GM12878 (cell line): Measurements from ENCODE around the gene CCDC24. TPM values are rescaled to one million over a fixed set of nuclear protein-coding genes. Genes with fewer than 3 reads are reported as not detected.
A peak's percentile ranks its signal among the peaks of the same experiment; 100 is the strongest.

Source experiments
- ATAC-seq: fragments of 200-7000 bp; cut with Tn5 transposase; 3 replicates; pipeline ENCODE4 v1.9.1; 2020; ENCODE audit warnings: mild to moderate bottlenecking, moderate library complexity
- BruUV-seq: library from RNA; stranded (reverse); fragments of 400-500 nt; replicated peaks from 2 replicates; lab custom pipeline; 2021; lab: Mats Ljungman, UMichigan
- CTCF ChIA-PET: fragments of 300-600 bp; sonication (Branson Sonifier 250); formaldehyde crosslinking; extraction: SDS; loops from one replicate; lab custom pipeline; 2021; ENCODE audit warnings: inconsistent platforms; lab: Yijun Ruan, JAX
- POLR2A ChIA-PET: fragments of 350-600 bp; formaldehyde crosslinking; extraction: SDS; loops from one replicate; lab custom pipeline; 2021; ENCODE audit warnings: inconsistent platforms; lab: Charles Lee
- RAD21 ChIA-PET: fragments of 300-600 bp; sonication (Branson Sonifier 250); formaldehyde crosslinking; loops from one replicate; lab custom pipeline; 2023; ENCODE audit warnings: antibody characterized with exemption; ENCODE audit not compliant: unreplicated experiment; lab: Charles Lee
- SMC1A ChIA-PET: fragments of 300-600 bp; sonication (Branson Sonifier 250); formaldehyde crosslinking; loops from one replicate; lab custom pipeline; 2023; ENCODE audit not compliant: unreplicated experiment, uncharacterized antibody; lab: Charles Lee
- DNase-seq: peaks from one replicate; pipeline ENCODE4 v3.0.0-alpha.2; 2011; ENCODE audit warnings: low read depth, low spot score
- FAIRE-seq: peaks from 3 replicates; lab custom pipeline; 2011; peaks lifted over from hg19 to GRCh38; lab: Jason Lieb, UNC
- H2AFZ ChIP-seq: 2 replicates; pipeline ENCODE4 v1.6.0; 2011; ENCODE audit warnings: low read depth, low read length, control low read depth; ENCODE audit not compliant: control insufficient read depth
- H3K27ac ChIP-seq: 2 replicates; pipeline ENCODE4 v1.5.1; 2011; ENCODE audit warnings: control low read depth; ENCODE audit not compliant: control insufficient read depth, insufficient read depth
- H3K27me3 ChIP-seq, 2 experiments: replicated peaks in 1 of 2; 2 replicates each; pipeline versions ENCODE4 v1.6.0 to v1.6.1; 2011; ENCODE audit warnings: low read length in 1 of 2; ENCODE audit not compliant: control insufficient read depth in 2 of 2, insufficient read depth in 2 of 2
- H3K36me3 ChIP-seq, 2 experiments: 2 replicates each; pipeline ENCODE4 v1.5.1; 2011; ENCODE audit warnings: low read length in 1 of 2; ENCODE audit not compliant: control insufficient read depth in 2 of 2, insufficient read depth in 2 of 2
- H3K4me1 ChIP-seq: 2 replicates; pipeline ENCODE4 v1.6.1; 2011; ENCODE audit warnings: mild to moderate bottlenecking, low read length, moderate library complexity, mixed read lengths; ENCODE audit not compliant: control insufficient read depth, insufficient read depth
- H3K4me2 ChIP-seq: 2 replicates; pipeline ENCODE4 v1.6.0; 2011; ENCODE audit warnings: control low read depth; ENCODE audit not compliant: control insufficient read depth, insufficient read depth
- H3K4me3 ChIP-seq: fragments of 200-600 bp; sonication (generic); 2 replicates; pipeline ENCODE4 v1.5.1; 2016
- H3K79me2 ChIP-seq: 2 replicates; pipeline ENCODE4 v1.6.0; 2011; ENCODE audit warnings: low read length; ENCODE audit not compliant: control insufficient read depth, insufficient read depth
- H3K9ac ChIP-seq: 2 replicates; pipeline ENCODE4 v1.8.0; 2011; ENCODE audit warnings: low read length, control low read depth, mixed read lengths; ENCODE audit not compliant: control insufficient read depth, insufficient read depth
- H3K9me3 ChIP-seq: replicated peaks from 3 replicates; pipeline ENCODE4 v1.5.1; 2011; ENCODE audit warnings: mild to moderate bottlenecking, low read length; ENCODE audit not compliant: control insufficient read depth, insufficient read depth
- H4K20me1 ChIP-seq: 2 replicates; pipeline ENCODE4 v1.6.0; 2011; ENCODE audit not compliant: control insufficient read depth, insufficient read depth
- ATF7 ChIP-seq: fragments of 450-650 bp; IDR thresholded peaks from 2 replicates; pipeline ENCODE4 v1.6.1; 2016; ENCODE audit warnings: low read depth, mild to moderate bottlenecking
- HDAC6 ChIP-seq: fragments of 200-600 bp; sonication (generic); IDR thresholded peaks from one replicate; pipeline ENCODE4 v1.8.0; 2017; ENCODE audit warnings: antibody characterized with exemption; ENCODE audit not compliant: unreplicated experiment
- NFYB ChIP-seq: IDR thresholded peaks from 2 replicates; pipeline ENCODE4 v1.6.1; 2011; ENCODE audit warnings: low read depth, mild to moderate bottlenecking, low read length, improper control_type of control experiment, moderate library complexity; ENCODE audit not compliant: insufficient read depth
- RAD21 ChIP-seq: IDR thresholded peaks from 2 replicates; pipeline ENCODE4 v1.6.1; 2011; ENCODE audit warnings: mild to moderate bottlenecking, low read depth, low read length, moderate library complexity; ENCODE audit not compliant: insufficient read depth
- RELA ChIP-seq: fragments of 450-650 bp; IDR thresholded peaks from 2 replicates; pipeline ENCODE4 v1.8.0; 2014; ENCODE audit warnings: borderline replicate concordance; ENCODE audit not compliant: partially characterized antibody
- SMC3 ChIP-seq: IDR thresholded peaks from 2 replicates; pipeline ENCODE4 v1.6.1; 2011; ENCODE audit warnings: low read length, improper control_type of control experiment, borderline replicate concordance
- ZBED1 ChIP-seq: IDR thresholded peaks from 2 replicates; pipeline ENCODE4 v1.6.1; 2016; ENCODE audit warnings: borderline replicate concordance
- WGBS: methylation state at CpG from one replicate; pipeline ENCODE4 v1.1.6; 2016; ENCODE audit warnings: low lambda C conversion rate; ENCODE audit not compliant: insufficient replicate concordance, insufficient coverage; ENCODE audit errors: missing lambda C conversion rate; 5-methylcytosine and 5-hydroxymethylcytosine counted together
- in situ Hi-C: fragments of 300-500 bp; cut with MboI; formaldehyde crosslinking; loops from 9 replicates; pipeline ENCODE4 v1.14.3; 2018; ENCODE audit warnings: mixed read lengths
- intact Hi-C: fragments of 100-400 bp; cut with micrococcal nuclease; formaldehyde crosslinking; loops from one replicate; pipeline ENCODE4 v1.14.2; 2022; ENCODE audit not compliant: unreplicated experiment
- polyA plus RNA-seq, 11 experiments: library from polyadenylated mRNA; depleted of rRNA in 4 of 11; unstranded in 6 of 11; stranded (reverse) in 5 of 11; fragments of >200 nt; fragmentation: Nextera tagmentation in 4 of 11; fragmentation: Illumina TruSeq in 1 of 11; extraction: Ambion mirVana in 4 of 11; extraction: Trizol in 1 of 11; gene quantifications; 1 replicate in 1 of 11; 2 replicates in 10 of 11; pipeline versions ENCODE4 v1.2.1 to v1.2.3, GENCODE V29; 2011 to 2016; ENCODE audit warnings: inconsistent platforms in 2 of 11, missing spikeins in 2 of 11, low read depth in 1 of 11
- total RNA-seq, 4 experiments: library from RNA; depleted of rRNA in 3 of 4; stranded (reverse); fragments of >200 nt in 3 of 4; fragmentation: Illumina TruSeq in 1 of 4; extraction: Trizol in 1 of 4; gene quantifications; 2 replicates each; pipeline versions ENCODE4 v1.2.1 to v1.2.3, GENCODE V29; 2013 to 2021
- TF ChIP-seq, protein P1 (sequence below): fragments of 450-650 bp; IDR thresholded peaks from 2 replicates; pipeline ENCODE4 v1.6.1; 2017; ENCODE audit warnings: mild to moderate bottlenecking, low read depth, inconsistent platforms; ENCODE audit not compliant: poor library complexity, severe bottlenecking
- TF ChIP-seq, protein P2 (sequence below), 3 experiments: IDR thresholded peaks in 2 of 3; conservative IDR thresholded peaks in 1 of 3; 2 replicates each; pipeline ENCODE4 v1.5.1; 2011; ENCODE audit warnings: low read depth in 3 of 3, low read length in 3 of 3, mild to moderate bottlenecking in 3 of 3, control low read depth in 2 of 3, moderate library complexity in 2 of 3, inconsistent platforms in 1 of 3, mixed read lengths in 1 of 3; ENCODE audit not compliant: control insufficient read depth in 2 of 3, insufficient read depth in 1 of 3; ENCODE audit errors: extremely low read depth in 1 of 3
- TF ChIP-seq, protein P3 (sequence below): fragments of 450-650 bp; IDR thresholded peaks from 2 replicates; pipeline ENCODE4 v1.6.1; 2017; ENCODE audit warnings: mild to moderate bottlenecking, moderate library complexity
- TF ChIP-seq, protein P4 (sequence below): IDR thresholded peaks from 2 replicates; pipeline ENCODE4 v1.6.1; 2012; ENCODE audit warnings: low read depth, low read length, improper control_type of control experiment

The CCDC24 gene
- total and polyA plus RNA-seq, 10 of the 15 experiments (the other 5 are each of a cell fraction or from before 2014, with no cell fraction given): 0.18 to 3.1 (median 1.6) TPM; not detected in 1

DNA sequence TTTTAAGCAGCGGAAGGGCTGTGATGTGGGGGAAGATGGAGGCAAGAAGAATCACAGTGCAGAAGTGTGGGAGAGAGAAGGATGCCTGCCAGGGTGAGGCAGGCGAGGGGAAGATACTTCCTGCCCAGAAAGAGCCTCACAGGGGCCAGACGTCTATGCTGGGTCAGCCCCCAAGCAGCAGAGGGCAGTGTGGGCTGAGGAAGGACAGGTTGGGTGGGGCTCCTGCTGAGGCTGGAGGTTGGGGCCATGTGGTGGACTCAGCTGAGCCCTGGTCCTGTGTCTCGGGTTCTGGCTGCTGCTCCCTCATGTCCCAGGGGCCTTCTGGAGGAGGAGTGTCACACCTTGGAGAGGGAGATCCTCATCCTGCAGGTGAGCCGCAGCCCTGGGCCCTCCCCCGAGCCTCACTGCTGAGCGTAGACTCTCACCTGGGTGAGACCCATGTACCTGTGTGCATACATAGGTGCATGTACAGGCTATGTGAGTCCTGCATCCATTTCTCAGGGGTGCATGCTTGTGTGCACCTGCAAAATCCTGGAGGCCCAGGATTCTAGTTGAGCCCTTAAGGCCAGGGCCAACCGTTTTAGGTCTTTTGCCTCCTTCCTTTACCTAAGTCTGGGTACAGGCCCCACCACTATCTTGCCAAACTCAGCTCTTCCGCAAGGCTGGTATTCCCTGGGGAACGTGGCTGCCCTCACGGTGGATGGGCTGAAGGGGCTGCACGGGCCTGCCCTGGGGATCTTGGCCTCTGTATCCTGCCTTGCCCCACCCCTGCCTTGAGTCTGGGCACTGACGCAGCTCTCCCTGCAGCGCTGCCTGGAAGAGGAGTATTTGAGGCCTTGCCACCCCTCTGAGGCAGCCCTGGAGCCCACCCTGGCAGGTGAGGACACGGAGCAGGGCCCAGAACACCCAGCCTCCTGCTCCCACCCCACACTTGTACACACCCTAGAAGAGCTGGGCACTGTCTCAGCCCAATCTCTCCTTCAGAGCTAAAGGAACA lies 3.7 kb downstream of the CCDC24 start:
- H3K79me2 ChIP-seq: no peaks in the 10 kb centered on the region
- ChIA-PET POLR2A (no interaction called here), CTCF (interaction anchor here (1.0 to 4.6 kb wide), 5 partner anchors 10 to 60 kb away, joined by 3 to 25 read pairs (median 5); no protein-coding TSS in a partner anchor), RAD21 (no interaction called here), SMC1A (interaction anchor here (1.6 kb wide), 1 partner anchor 10 kb away, joined by 8 read pairs; no protein-coding TSS in a partner anchor)
- no peaks in the 10 kb centered on the region for H3K9me3 ChIP-seq
- no peak for DNase-seq
- 57% methylated on average over 13 of the region's 15 CpGs for WGBS
- in situ Hi-C loops (no loop called here), intact Hi-C loops (loop anchor here (5.0 kb wide), 1 partner anchor 37 kb away; the partner anchor contains the start of gene SLC6A9)
- H3K36me3 ChIP-seq: no peaks in the 10 kb centered on the region
- H3K4me3 ChIP-seq: no peak overlapping the region
- H3K9ac ChIP-seq: no peak overlapping the region
- TF ChIP-seq, protein P1, sequence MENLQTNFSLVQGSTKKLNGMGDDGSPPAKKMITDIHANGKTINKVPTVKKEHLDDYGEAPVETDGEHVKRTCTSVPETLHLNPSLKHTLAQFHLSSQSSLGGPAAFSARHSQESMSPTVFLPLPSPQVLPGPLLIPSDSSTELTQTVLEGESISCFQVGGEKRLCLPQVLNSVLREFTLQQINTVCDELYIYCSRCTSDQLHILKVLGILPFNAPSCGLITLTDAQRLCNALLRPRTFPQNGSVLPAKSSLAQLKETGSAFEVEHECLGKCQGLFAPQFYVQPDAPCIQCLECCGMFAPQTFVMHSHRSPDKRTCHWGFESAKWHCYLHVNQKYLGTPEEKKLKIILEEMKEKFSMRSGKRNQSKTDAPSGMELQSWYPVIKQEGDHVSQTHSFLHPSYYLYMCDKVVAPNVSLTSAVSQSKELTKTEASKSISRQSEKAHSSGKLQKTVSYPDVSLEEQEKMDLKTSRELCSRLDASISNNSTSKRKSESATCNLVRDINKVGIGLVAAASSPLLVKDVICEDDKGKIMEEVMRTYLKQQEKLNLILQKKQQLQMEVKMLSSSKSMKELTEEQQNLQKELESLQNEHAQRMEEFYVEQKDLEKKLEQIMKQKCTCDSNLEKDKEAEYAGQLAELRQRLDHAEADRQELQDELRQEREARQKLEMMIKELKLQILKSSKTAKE: no peak
- TF ChIP-seq RELA (no peak), ZBED1 (no peak), RAD21 (peak; percentile 32; the same call in 1 of the 2 replicates), ATF7 (no peak), HDAC6 (no peak), NFYB (no peak), SMC3 (0 out of 2 replicates have a peak, but pooled peaks have one; percentile 24)
- TF ChIP-seq, protein P2, sequence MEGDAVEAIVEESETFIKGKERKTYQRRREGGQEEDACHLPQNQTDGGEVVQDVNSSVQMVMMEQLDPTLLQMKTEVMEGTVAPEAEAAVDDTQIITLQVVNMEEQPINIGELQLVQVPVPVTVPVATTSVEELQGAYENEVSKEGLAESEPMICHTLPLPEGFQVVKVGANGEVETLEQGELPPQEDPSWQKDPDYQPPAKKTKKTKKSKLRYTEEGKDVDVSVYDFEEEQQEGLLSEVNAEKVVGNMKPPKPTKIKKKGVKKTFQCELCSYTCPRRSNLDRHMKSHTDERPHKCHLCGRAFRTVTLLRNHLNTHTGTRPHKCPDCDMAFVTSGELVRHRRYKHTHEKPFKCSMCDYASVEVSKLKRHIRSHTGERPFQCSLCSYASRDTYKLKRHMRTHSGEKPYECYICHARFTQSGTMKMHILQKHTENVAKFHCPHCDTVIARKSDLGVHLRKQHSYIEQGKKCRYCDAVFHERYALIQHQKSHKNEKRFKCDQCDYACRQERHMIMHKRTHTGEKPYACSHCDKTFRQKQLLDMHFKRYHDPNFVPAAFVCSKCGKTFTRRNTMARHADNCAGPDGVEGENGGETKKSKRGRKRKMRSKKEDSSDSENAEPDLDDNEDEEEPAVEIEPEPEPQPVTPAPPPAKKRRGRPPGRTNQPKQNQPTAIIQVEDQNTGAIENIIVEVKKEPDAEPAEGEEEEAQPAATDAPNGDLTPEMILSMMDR (IDR thresholded peaks at IDR 0.05 in 2 of 3, conservative IDR thresholded peaks at IDR 0.05 in 1 of 3; ENCODE audit: control insufficient read depth in 2 of 3, extremely low read depth in 1 of 3, insufficient read depth in 1 of 3, low read depth in 3 of 3, low read length in 3 of 3): peak; percentile 30 to 48 (median 37); a peak in 3 of 6 replicates
- TF ChIP-seq, protein P3, sequence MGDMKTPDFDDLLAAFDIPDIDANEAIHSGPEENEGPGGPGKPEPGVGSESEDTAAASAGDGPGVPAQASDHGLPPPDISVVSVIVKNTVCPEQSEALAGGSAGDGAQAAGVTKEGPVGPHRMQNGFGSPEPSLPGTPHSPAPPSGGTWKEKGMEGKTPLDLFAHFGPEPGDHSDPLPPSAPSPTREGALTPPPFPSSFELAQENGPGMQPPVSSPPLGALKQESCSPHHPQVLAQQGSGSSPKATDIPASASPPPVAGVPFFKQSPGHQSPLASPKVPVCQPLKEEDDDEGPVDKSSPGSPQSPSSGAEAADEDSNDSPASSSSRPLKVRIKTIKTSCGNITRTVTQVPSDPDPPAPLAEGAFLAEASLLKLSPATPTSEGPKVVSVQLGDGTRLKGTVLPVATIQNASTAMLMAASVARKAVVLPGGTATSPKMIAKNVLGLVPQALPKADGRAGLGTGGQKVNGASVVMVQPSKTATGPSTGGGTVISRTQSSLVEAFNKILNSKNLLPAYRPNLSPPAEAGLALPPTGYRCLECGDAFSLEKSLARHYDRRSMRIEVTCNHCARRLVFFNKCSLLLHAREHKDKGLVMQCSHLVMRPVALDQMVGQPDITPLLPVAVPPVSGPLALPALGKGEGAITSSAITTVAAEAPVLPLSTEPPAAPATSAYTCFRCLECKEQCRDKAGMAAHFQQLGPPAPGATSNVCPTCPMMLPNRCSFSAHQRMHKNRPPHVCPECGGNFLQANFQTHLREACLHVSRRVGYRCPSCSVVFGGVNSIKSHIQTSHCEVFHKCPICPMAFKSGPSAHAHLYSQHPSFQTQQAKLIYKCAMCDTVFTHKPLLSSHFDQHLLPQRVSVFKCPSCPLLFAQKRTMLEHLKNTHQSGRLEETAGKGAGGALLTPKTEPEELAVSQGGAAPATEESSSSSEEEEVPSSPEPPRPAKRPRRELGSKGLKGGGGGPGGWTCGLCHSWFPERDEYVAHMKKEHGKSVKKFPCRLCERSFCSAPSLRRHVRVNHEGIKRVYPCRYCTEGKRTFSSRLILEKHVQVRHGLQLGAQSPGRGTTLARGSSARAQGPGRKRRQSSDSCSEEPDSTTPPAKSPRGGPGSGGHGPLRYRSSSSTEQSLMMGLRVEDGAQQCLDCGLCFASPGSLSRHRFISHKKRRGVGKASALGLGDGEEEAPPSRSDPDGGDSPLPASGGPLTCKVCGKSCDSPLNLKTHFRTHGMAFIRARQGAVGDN: no peak
- TF ChIP-seq, protein P4, sequence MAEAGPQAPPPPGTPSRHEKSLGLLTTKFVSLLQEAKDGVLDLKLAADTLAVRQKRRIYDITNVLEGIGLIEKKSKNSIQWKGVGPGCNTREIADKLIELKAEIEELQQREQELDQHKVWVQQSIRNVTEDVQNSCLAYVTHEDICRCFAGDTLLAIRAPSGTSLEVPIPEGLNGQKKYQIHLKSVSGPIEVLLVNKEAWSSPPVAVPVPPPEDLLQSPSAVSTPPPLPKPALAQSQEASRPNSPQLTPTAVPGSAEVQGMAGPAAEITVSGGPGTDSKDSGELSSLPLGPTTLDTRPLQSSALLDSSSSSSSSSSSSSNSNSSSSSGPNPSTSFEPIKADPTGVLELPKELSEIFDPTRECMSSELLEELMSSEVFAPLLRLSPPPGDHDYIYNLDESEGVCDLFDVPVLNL: no peak
- no peak overlapping the region for H3K4me2 ChIP-seq
- no peaks in the 10 kb centered on the region for H3K27me3 ChIP-seq
- no TSS peak for BruUV-seq
- no peaks in the 10 kb centered on the region for H4K20me1 ChIP-seq
- no peak overlapping the region for H2AFZ ChIP-seq
- H3K27ac ChIP-seq: no peak overlapping the region
- ATAC-seq: peak; percentile 48
- FAIRE-seq: no peak
- H3K4me1 ChIP-seq: peaks cover 17% of the 10 kb centered on the region
